ENCODE measurements around the gene KLHL17. TPM values are rescaled to one million over a fixed set of nuclear protein-coding genes. Genes with fewer than 3 reads are reported as not detected.
"Not testable (repeated sequence)": the region's sequence is repeated elsewhere in the genome, so short reads cannot be mapped to it uniquely, and the experiment has no call there.

Gene KLHL17
- total RNA-seq, 2 experiments from 2014 or later, result 19.4 to 20.2 TPM

GRCh38 chr1:941588-942383 is 18.6 kb upstream of the KLHL17 start:
- Mint-ChIP-seq H3K9me3 (no peaks in the 10 kb centered on the region), H3K27me3 (ENCODE audit: low read depth) (peaks cover 20% of the 10 kb centered on the region), H3K27ac (no peak overlapping the region), H3K4me1 (ENCODE audit: low read depth) (peaks cover 7% of the 10 kb centered on the region), H3K4me3 (no peak overlapping the region), H3K36me3 (ENCODE audit: low read depth) (peaks cover 11% of the 10 kb centered on the region)
- no peak for DNase-seq
- CTCF ChIA-PET, result interaction anchor here (0.6 to 1.2 kb wide), 2 partner anchors 37 to 665 kb away, joined by 4 to 5 read pairs; no protein-coding TSS in a partner anchor
- intact Hi-C loops (cut with micrococcal nuclease), result loop anchor here (2.0 kb wide), 2 partner anchors 17 to 35 kb away; partner anchors contain the start of gene NOC2L

GRCh38 chr1:942411-942821 is 18.0 kb upstream of the KLHL17 start:
- intact Hi-C loops (cut with micrococcal nuclease), result no loop called here
- DNase-seq, result no peak
- no peaks in the 10 kb centered on the region for H3K9me3 Mint-ChIP-seq
- no peak overlapping the region for H3K4me3 Mint-ChIP-seq
- peaks cover 20% of the 10 kb centered on the region for H3K27me3 Mint-ChIP-seq (ENCODE audit: low read depth)
- CTCF ChIA-PET, result interaction anchor here (0.6 kb wide), 1 partner anchor 664 kb away, joined by 4 read pairs; no protein-coding TSS in a partner anchor
- peaks cover 7% of the 10 kb centered on the region for H3K4me1 Mint-ChIP-seq (ENCODE audit: low read depth)
- H3K36me3 Mint-ChIP-seq (ENCODE audit: low read depth), result peaks cover 16% of the 10 kb centered on the region
- H3K27ac Mint-ChIP-seq, result no peak overlapping the region

- intact Hi-C loops (cut with micrococcal nuclease), result no loop called here
- Mint-ChIP-seq H3K9me3 (no peaks in the 10 kb centered on the region), H3K27ac (no peak overlapping the region), H3K27me3 (ENCODE audit: low read depth) (peaks cover 19% of the 10 kb centered on the region), H3K4me1 (ENCODE audit: low read depth) (peaks cover 7% of the 10 kb centered on the region), H3K36me3 (ENCODE audit: low read depth) (peaks cover 17% of the 10 kb centered on the region), H3K4me3 (no peak overlapping the region)
- CTCF ChIA-PET, result interaction anchor here (0.6 kb wide), 1 partner anchor 11 kb away, joined by 3 read pairs; no protein-coding TSS in a partner anchor
- no peak for DNase-seq
These were observed 17.4 kb upstream of the KLHL17 start for GRCh38 chr1:942864-943533.

GRCh38 chr1:943545-944340 is 16.6 kb upstream of the KLHL17 start:
- peaks cover 15% of the 10 kb centered on the region for H3K27me3 Mint-ChIP-seq (ENCODE audit: low read depth)
- peaks cover 7% of the 10 kb centered on the region for H3K4me1 Mint-ChIP-seq (ENCODE audit: low read depth)
- peaks cover 18% of the 10 kb centered on the region for H3K36me3 Mint-ChIP-seq (ENCODE audit: low read depth)
- no peak overlapping the region for H3K4me3 Mint-ChIP-seq
- H3K9me3 Mint-ChIP-seq, result no peaks in the 10 kb centered on the region
- intact Hi-C loops (cut with micrococcal nuclease), result no loop called here
- H3K27ac Mint-ChIP-seq, result no peak overlapping the region
- CTCF ChIA-PET, result interaction anchor here (0.6 kb wide), 1 partner anchor 10 kb away, joined by 3 read pairs; no protein-coding TSS in a partner anchor
- no peak for DNase-seq

- Mint-ChIP-seq H3K4me1 (ENCODE audit: low read depth) (peaks cover 7% of the 10 kb centered on the region), H3K36me3 (ENCODE audit: low read depth) (peaks cover 18% of the 10 kb centered on the region), H3K9me3 (no peaks in the 10 kb centered on the region), H3K27me3 (ENCODE audit: low read depth) (peaks cover 8% of the 10 kb centered on the region), H3K27ac (no peak overlapping the region), H3K4me3 (no peak overlapping the region)
- DNase-seq, result no peak
- intact Hi-C loops (cut with micrococcal nuclease), result no loop called here
- CTCF ChIA-PET, result no interaction called here
These were observed 15.8 kb upstream of the KLHL17 start for GRCh38 chr1:944341-945325.

GRCh38 chr1:945688-946556 is 14.5 kb upstream of the KLHL17 start:
- H3K4me1 Mint-ChIP-seq (ENCODE audit: low read depth), result peaks cover 3% of the 10 kb centered on the region
- no peak overlapping the region for H3K27ac Mint-ChIP-seq
- peaks cover 4% of the 10 kb centered on the region for H3K27me3 Mint-ChIP-seq (ENCODE audit: low read depth)
- H3K36me3 Mint-ChIP-seq (ENCODE audit: low read depth), result peaks cover 28% of the 10 kb centered on the region
- intact Hi-C loops (cut with micrococcal nuclease), result no loop called here
- no peak for DNase-seq
- no peaks in the 10 kb centered on the region for H3K9me3 Mint-ChIP-seq
- CTCF ChIA-PET, result interaction anchor here (0.9 kb wide), 1 partner anchor 30 kb away, joined by 3 read pairs; no protein-coding TSS in a partner anchor
- no peak overlapping the region for H3K4me3 Mint-ChIP-seq

GRCh38 chr1:946811-947210 is 13.6 kb upstream of the KLHL17 start:
- H3K27me3 Mint-ChIP-seq (ENCODE audit: low read depth); DNase-seq; H3K9me3 Mint-ChIP-seq; H3K27ac Mint-ChIP-seq; H3K4me1 Mint-ChIP-seq (ENCODE audit: low read depth); H3K4me3 Mint-ChIP-seq; intact Hi-C loops (cut with micrococcal nuclease): not testable (repeated sequence)
- peaks cover 35% of the 10 kb centered on the region for H3K36me3 Mint-ChIP-seq (ENCODE audit: low read depth)
- CTCF ChIA-PET, result interaction anchor here (0.9 kb wide), 1 partner anchor 29 kb away, joined by 3 read pairs; no protein-coding TSS in a partner anchor

GRCh38 chr1:947958-948357 is 12.4 kb upstream of the KLHL17 start:
- intact Hi-C loops (cut with micrococcal nuclease), result no loop called here
- Mint-ChIP-seq H3K4me1 (ENCODE audit: low read depth) (no peaks in the 10 kb centered on the region), H3K27ac (no peak overlapping the region), H3K4me3 (no peak overlapping the region), H3K9me3 (no peaks in the 10 kb centered on the region), H3K27me3 (ENCODE audit: low read depth) (no peaks in the 10 kb centered on the region), H3K36me3 (ENCODE audit: low read depth) (peaks cover 35% of the 10 kb centered on the region)
- DNase-seq, result no peak
- CTCF ChIA-PET, result no interaction called here

- Mint-ChIP-seq H3K4me3 (no peak overlapping the region), H3K27ac (no peak overlapping the region), H3K4me1 (ENCODE audit: low read depth) (no peaks in the 10 kb centered on the region), H3K9me3 (no peaks in the 10 kb centered on the region), H3K27me3 (ENCODE audit: low read depth) (no peaks in the 10 kb centered on the region), H3K36me3 (ENCODE audit: low read depth) (peaks cover 44% of the 10 kb centered on the region)
- intact Hi-C loops (cut with micrococcal nuclease), result no loop called here
- no peak for DNase-seq
- CTCF ChIA-PET, result no interaction called here
These were observed 10.1 kb upstream of the KLHL17 start for GRCh38 chr1:950268-950667.

GRCh38 chr1:950881-951280 is 9.5 kb upstream of the KLHL17 start:
- Mint-ChIP-seq H3K36me3 (ENCODE audit: low read depth) (peaks cover 42% of the 10 kb centered on the region), H3K4me1 (ENCODE audit: low read depth) (no peaks in the 10 kb centered on the region), H3K9me3 (no peaks in the 10 kb centered on the region), H3K27ac (no peak overlapping the region), H3K4me3 (no peak overlapping the region), H3K27me3 (ENCODE audit: low read depth) (no peaks in the 10 kb centered on the region)
- CTCF ChIA-PET, result no interaction called here
- intact Hi-C loops (cut with micrococcal nuclease), result no loop called here
- DNase-seq, result no peak

GRCh38 chr1:951364-951763 is 9.0 kb upstream of the KLHL17 start:
- DNase-seq, result no peak
- Mint-ChIP-seq H3K27me3 (ENCODE audit: low read depth) (no peaks in the 10 kb centered on the region), H3K27ac (no peak overlapping the region), H3K36me3 (ENCODE audit: low read depth) (peaks cover 42% of the 10 kb centered on the region), H3K4me1 (ENCODE audit: low read depth) (no peaks in the 10 kb centered on the region), H3K9me3 (no peaks in the 10 kb centered on the region), H3K4me3 (no peak overlapping the region)
- CTCF ChIA-PET, result no interaction called here
- intact Hi-C loops (cut with micrococcal nuclease), result no loop called here
